ENCODE data around the gene SPA17. TPM values are rescaled to one million over a fixed set of nuclear protein-coding genes. Genes with fewer than 3 reads are reported as not detected.

Gene SPA17
- polyA plus RNA-seq, 1 donor from 2014 or later = 19.1 TPM

- H3K4me2 ChIP-seq (ENCODE audit: low read length) = no peak overlapping the region
- no peak overlapping the region for H3K27ac ChIP-seq (ENCODE audit: low read length)
- H3F3A ChIP-seq (ENCODE audit: insufficient read depth, low read length, poor library complexity, severe bottlenecking) = no peaks in the 10 kb centered on the region
These were observed 35.2 kb upstream of the SPA17 start for GRCh38 chr11:124638500-124638899.

GRCh38 chr11:124639186-124639585 lies 34.5 kb upstream of the SPA17 start:
- Histone ChIP-seq H3K27ac (ENCODE audit: low read length) (no peak overlapping the region), H3K9me3 (ENCODE audit: low read length) (no peaks in the 10 kb centered on the region), H3K79me2 (replicated peaks; ENCODE audit: insufficient read depth, low read length) (no peaks in the 10 kb centered on the region), H3K9ac (ENCODE audit: low read length) (no peak overlapping the region), H3K27me3 (ENCODE audit: insufficient read depth, low read depth, low read length) (no peaks in the 10 kb centered on the region), H3F3A (ENCODE audit: insufficient read depth, low read length, poor library complexity, severe bottlenecking) (no peaks in the 10 kb centered on the region), H3K4me2 (ENCODE audit: low read length) (no peak overlapping the region), H3K36me3 (ENCODE audit: insufficient read depth, low read length) (peaks cover 4% of the 10 kb centered on the region), H3K4me3 (ENCODE audit: low read length) (no peak overlapping the region), H2AFZ (ENCODE audit: low read depth, low read length) (no peak overlapping the region), H4K20me1 (ENCODE audit: insufficient read depth) (no peaks in the 10 kb centered on the region), H3K9me2 (ENCODE audit: insufficient read depth, low read length) (no peaks in the 10 kb centered on the region)
- TF ChIP-seq CTCF (IDR thresholded peaks at IDR 0.05; ENCODE audit: poor library complexity, severe bottlenecking) (no peak), REST (IDR thresholded peaks at IDR 0.05; ENCODE audit: borderline replicate concordance) (no peak), EP300 (conservative IDR thresholded peaks at IDR 0.05; ENCODE audit: poor library complexity, severe bottlenecking) (no peak), RAD21 (conservative IDR thresholded peaks at IDR 0.05) (no peak), MXI1 (conservative IDR thresholded peaks at IDR 0.05; ENCODE audit: poor library complexity, severe bottlenecking) (no peak), POLR2AphosphoS5 (IDR thresholded peaks at IDR 0.05) (no peak), SMC3 (conservative IDR thresholded peaks at IDR 0.05; ENCODE audit: poor library complexity) (no peak), TAF1 (IDR thresholded peaks at IDR 0.05; ENCODE audit: low read depth) (no peak), EZH2 (IDR thresholded peaks at IDR 0.05; ENCODE audit: borderline replicate concordance, insufficient read depth, low read length, poor library complexity, severe bottlenecking) (no peak)

More at GRCh38 chr11:124638500-124638899, 35.2 kb upstream of the SPA17 start:
- no peak for TF ChIP-seq MXI1 (conservative IDR thresholded peaks at IDR 0.05; ENCODE audit: poor library complexity, severe bottlenecking)
- no peak for TF ChIP-seq SMC3 (conservative IDR thresholded peaks at IDR 0.05; ENCODE audit: poor library complexity)
- no peak for TF ChIP-seq EP300 (conservative IDR thresholded peaks at IDR 0.05; ENCODE audit: poor library complexity, severe bottlenecking)
- TF ChIP-seq TAF1 (IDR thresholded peaks at IDR 0.05; ENCODE audit: low read depth) = no peak
- no peaks in the 10 kb centered on the region for H3K9me3 ChIP-seq (ENCODE audit: low read length)
- no peak overlapping the region for H3K4me3 ChIP-seq (ENCODE audit: low read length)
- peaks cover 7% of the 10 kb centered on the region for H3K36me3 ChIP-seq (ENCODE audit: insufficient read depth, low read length)
- H2AFZ ChIP-seq (ENCODE audit: low read depth, low read length) = no peak overlapping the region
- no peaks in the 10 kb centered on the region for H3K27me3 ChIP-seq (ENCODE audit: insufficient read depth, low read depth, low read length)
- H4K20me1 ChIP-seq (ENCODE audit: insufficient read depth) = no peaks in the 10 kb centered on the region
- H3K9me2 ChIP-seq (ENCODE audit: insufficient read depth, low read length) = no peaks in the 10 kb centered on the region
- no peaks in the 10 kb centered on the region for H3K79me2 ChIP-seq (replicated peaks; ENCODE audit: insufficient read depth, low read length)
- H3K9ac ChIP-seq (ENCODE audit: low read length) = no peak overlapping the region
